LNCAP (cell line): ENCODE data around the gene TRIO.

Source experiments
- TF ChIP-seq, protein P1 (sequence below): fragments of 450-650 bp; IDR thresholded peaks from 2 replicates; pipeline ENCODE4 v1.5.1; 2017; ENCODE audit warnings: mild to moderate bottlenecking

The TRIO gene

DNA sequence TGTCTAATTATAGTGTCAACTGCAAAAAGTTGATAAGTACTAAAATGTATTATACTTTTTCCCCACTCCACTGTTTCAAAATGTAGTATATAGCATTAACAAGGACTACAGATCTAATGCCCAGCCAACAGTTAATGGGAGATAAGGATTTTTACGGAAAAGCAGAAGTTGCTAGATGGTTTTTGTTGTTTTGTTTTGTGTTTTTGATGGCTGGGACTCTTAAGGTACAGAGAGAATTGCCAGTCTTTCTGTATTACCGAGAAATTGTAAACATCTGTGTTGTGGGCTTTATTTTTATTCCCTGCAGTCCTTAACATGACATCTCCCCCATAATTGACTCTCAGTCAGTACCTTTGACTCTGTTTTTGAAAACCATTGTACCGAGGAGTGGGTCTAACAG lies 44.0 kb downstream of the TRIO start:
- TF ChIP-seq, protein P1, sequence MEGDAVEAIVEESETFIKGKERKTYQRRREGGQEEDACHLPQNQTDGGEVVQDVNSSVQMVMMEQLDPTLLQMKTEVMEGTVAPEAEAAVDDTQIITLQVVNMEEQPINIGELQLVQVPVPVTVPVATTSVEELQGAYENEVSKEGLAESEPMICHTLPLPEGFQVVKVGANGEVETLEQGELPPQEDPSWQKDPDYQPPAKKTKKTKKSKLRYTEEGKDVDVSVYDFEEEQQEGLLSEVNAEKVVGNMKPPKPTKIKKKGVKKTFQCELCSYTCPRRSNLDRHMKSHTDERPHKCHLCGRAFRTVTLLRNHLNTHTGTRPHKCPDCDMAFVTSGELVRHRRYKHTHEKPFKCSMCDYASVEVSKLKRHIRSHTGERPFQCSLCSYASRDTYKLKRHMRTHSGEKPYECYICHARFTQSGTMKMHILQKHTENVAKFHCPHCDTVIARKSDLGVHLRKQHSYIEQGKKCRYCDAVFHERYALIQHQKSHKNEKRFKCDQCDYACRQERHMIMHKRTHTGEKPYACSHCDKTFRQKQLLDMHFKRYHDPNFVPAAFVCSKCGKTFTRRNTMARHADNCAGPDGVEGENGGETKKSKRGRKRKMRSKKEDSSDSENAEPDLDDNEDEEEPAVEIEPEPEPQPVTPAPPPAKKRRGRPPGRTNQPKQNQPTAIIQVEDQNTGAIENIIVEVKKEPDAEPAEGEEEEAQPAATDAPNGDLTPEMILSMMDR: no peak

DNA sequence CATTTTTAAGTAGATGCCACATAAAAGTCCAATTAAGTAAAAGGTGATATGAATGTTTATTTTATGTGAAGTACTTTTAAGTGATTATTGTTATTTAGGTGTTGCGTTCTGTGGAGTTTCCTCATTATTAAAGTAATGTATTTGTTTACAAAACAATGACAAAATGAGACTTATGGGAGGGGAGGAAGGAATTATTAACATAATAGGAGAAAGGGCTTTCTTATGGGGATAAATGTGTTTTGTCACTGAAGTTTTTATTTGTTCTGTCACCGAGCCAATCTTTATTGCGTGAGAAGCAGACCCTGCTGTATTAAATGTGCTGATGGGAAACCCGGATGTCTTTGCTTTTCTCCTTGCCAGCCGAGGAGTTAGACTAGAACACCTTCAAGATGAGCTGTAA lies 44.5 kb downstream of the TRIO start:
- TF ChIP-seq, protein P1: no peak

- TF ChIP-seq, protein P1: no peak
Measured at GRCh38 chr5:14188778-14189177, 45.6 kb downstream of the TRIO start.

DNA sequence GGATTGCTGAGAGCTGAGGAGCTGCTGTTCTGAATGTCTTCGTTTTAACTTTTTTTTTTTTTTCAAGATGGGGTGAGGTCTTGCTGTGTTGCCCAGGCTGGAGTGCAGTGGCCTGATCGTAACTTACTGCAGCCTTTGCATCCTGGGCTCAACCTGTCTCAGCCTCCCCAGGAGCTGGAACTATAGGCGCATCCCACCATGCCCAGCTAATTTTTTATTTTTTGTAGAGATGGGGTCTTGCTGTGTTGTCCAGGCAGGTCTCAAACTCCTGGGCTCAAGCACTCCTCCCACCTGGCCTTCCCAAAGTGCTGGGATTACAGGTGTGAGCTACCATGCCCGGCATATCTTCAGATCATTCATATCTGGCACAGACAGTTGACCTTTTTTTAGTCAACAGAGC lies 46.5 kb downstream of the TRIO start:
- TF ChIP-seq, protein P1: no peak

GRCh38 chr5:14190194-14191164 lies 47.3 kb downstream of the TRIO start:
- TF ChIP-seq, protein P1: no peak

DNA sequence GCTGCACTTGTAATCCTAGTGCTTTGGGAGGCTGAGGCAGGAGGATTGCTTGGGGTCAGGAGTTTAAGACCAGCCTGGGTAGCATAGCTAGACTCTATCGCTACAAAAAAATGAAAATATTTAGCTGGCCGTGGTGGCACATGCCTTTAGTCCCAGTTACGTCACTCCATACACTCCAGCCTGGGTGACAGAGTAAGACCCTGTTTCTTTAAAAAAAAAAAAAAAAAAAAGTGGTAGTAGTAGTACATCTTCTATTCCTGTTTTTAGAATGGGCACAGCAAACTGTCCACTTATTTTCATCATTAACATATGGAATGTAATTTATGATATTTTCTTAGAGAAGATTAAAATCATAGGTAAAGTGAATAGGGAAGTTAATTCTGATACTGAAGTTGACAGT lies 48.2 kb downstream of the TRIO start:
- TF ChIP-seq, protein P1: no peak

DNA sequence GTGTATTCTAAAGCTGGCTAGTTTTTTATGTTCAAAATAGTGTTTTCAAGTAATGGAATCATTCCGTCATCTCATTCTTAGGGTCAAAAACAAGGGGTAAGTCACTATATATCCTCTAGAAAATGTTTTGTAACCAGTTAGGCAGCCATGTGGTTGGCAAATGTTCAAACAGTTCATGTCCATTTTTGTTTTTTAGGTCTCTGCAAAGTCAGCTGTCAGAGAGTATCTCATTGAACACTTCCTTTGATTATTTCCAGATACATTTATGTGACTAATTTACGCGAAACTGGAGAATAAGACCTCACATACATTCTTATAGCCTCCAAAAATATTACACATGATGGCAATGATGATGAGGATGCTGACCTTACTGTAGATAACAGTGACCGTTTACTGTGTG lies 50.4 kb downstream of the TRIO start:
- TF ChIP-seq, protein P1: no peak
